GM18519 (cell line): ENCODE results near the gene GLT8D2.

Experiments
- ATAC-seq: cut with Tn5 transposase; IDR thresholded peaks from one replicate; pipeline ENCODE4 v1.9.1; 2021; ENCODE audit warnings: mild to moderate bottlenecking, moderate library complexity; ENCODE audit not compliant: unreplicated experiment, low FRiP score

The GLT8D2 gene

DNA sequence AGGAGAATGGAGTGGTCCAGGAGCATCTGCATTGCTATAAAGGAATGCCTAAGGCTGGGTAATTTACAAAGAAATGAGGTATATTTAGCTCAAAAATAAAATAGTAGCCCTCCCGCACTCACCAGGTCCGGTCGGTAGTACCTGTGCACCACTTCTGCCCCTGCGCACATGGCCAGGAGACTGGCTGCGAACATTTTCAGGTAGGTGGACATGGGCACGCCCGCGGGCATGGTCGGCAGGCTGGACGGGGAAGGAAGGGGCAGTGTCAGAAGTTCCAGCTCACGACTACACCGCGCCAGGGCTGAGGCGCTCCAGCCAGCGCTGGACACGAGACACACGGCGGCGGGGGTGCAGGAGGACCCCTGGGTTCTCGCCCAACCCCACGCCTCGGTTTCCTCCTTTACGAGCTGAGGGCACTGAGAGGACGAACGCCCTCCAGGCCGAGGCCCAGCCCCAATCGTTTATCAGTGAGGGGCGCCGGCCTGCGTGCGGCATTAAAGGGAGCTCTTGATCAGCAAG lies 93.4 kb downstream of the GLT8D2 start:
- peak; percentile 14 for ATAC-seq

DNA sequence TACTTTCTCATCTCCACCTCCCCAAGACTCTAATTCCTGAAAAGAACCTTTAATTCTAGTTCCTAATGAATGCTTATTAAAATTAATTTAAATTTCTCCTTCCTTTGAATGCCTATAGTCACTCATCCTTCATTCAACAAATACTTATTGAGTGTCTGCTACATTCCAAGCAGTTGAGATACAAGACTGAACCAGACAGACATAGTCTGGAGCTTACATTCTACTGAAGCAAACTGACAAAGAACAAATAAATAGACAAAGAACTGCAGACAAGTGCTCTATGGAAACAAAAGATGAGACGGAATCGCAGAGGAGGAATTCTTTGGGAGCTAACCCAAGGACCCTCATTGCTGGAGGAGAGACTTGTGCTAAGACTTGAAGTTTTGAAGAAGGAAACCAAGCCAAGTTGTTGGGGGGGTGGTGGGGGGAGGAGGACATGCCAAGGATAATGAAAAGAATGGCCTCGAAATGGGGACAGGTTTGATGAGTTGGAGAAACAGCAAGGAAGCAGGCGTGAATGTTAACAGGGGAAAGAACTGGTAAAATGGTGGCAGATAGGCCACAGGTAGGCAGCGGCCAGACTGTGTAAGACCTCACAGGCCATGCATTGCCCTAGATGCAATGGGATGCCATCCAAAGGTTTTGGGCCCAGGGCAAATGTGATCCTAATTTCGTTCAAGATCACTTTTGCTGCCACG lies 94.0 kb downstream of the GLT8D2 start:
- no peak for ATAC-seq

DNA sequence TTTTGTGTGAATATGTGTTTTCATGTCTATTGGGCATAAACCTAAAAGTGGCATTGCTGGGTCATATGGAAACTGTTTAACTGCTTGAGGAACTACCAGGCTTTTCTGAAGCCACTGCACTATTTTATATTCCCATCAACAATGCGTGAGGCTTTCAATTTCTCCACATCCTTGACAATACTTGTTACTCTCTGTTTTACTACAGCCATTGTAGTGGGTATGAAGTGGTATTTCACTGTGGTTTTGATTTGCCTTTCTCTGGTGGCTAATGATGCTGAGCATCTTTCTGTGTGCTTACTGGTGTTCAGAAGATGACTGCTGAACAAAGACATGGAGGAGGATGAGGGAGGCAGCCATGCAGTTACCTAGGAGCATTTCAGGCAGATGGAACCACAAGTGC lies 97.5 kb downstream of the GLT8D2 start:
- ATAC-seq, result no peak

DNA sequence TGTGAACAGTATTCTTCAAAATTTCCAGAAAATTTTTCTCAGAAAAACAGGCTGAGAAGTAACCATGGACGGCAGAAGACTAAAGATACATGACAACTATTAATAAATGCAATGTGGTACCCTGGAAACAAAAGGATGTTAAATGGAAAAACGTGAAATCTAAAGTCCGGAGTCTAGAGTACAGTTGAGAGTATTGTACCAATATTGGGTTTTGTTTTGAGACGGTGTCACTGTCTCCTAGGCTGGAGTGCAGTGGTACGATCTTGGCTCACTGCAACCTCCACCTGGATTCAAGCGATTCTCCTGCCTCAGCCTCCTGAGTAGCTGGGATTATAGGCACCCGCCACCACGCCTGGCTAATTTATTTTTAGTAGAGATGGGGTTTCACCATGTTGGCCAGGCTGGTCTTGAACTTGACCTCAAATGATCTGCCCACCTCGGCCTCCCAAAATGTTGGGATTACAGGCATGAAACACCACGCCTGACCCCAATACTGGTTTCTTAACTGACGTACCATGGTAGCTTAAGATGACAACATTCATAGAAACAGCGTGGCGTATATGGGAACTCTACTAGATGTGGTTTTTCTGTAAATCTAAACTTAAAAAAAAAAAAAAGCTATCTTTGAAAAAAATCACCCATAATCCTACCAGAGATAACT lies 101.1 kb downstream of the GLT8D2 start:
- no peak for ATAC-seq

DNA sequence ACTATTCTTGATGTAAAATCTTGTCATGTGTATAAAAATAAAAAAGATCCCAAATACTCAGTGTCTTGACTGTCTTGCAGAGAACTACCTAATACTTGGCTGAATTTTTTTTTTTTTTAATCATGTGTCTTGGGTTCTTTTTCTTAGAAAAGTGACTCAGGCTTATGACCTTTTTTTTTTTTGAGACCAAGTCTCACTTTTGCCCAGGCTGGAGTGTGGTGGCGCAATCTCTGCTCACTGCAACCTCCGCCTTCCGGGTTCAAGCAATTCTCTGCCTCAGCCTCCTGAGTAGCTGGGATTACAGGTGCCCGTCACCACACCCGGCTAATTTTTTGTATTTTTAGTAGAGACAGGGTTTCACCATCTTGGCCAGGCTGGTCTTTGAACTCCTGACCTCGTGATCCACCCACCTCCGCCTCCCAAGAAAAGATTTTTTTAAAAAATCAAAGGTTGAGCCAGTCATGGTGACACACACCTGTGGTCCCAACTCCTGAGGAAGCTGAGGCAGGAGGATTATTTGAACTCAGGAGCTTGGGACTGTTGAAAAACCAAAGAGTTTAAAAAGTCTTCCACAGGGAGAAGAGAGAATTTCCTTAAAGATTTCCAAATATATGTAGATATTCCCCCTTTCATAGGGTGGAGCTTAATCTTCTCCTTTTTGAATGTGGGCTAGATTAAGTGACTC lies 102.0 kb downstream of the GLT8D2 start:
- ATAC-seq, result no peak

DNA sequence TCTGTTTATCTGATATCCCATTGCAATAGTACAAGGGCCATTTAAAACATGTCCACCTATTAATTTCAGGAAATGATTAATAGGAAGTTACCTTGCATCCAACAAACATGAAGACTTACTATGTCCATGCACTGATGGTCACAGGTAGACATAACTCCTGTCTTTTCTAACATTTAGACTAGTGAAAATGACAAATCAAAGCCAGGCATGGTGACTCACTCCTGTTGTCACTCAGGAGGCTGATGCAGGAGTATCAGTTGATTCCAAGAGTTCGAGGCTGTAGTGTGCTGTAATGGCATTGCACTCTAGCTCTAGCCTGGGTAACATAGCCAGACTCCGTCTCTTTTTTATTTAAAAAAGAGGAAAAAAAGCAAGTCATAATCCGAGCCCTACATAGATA lies 105.0 kb downstream of the GLT8D2 start:
- ATAC-seq, result no peak
